Fibroblast of lung (primary cell): Measurements from ENCODE around the gene OTOG.
"Not testable (repeated sequence)": the region's sequence is repeated elsewhere in the genome, so short reads cannot be mapped to it uniquely, and the experiment has no call there.

Experiments
- CTCF ChIP-seq, 2 donors: IDR thresholded peaks in 1 of 2; conservative IDR thresholded peaks in 1 of 2; 1 replicate in 1 of 2; 2 replicates in 1 of 2; pipeline ENCODE4 v1.5.1; 2011 to 2012; ENCODE audit warnings: low read length in 2 of 2, control low read depth in 1 of 2, inconsistent platforms in 1 of 2, low read depth in 1 of 2, mild to moderate bottlenecking in 1 of 2
- EZH2 ChIP-seq: IDR thresholded peaks from 2 replicates; pipeline ENCODE4 v1.5.1; 2012; ENCODE audit warnings: low read length, control low read depth, mild to moderate bottlenecking; ENCODE audit errors: missing control alignments

- TF ChIP-seq CTCF (conservative IDR thresholded peaks at IDR 0.05 in 1 of 2, IDR thresholded peaks at IDR 0.05 in 1 of 2; ENCODE audit: low read depth in 1 of 2, low read length in 2 of 2); EZH2: not testable (repeated sequence)
Measured at GRCh38 chr11:17622711-17623110, 75.7 kb downstream of the OTOG start.
